HEK293T (cell line): ENCODE data around the gene SNAI1.
A peak's percentile ranks its signal among the peaks of the same experiment; 100 is the strongest.
"Not testable (repeated sequence)": the region's sequence is repeated elsewhere in the genome, so short reads cannot be mapped to it uniquely, and the experiment has no call there.

Source experiments
- CTCF ChIA-PET: fragments of 350-600 bp; formaldehyde crosslinking; extraction: SDS; loops from one replicate; lab custom pipeline; 2021; ENCODE audit warnings: antibody characterized with exemption, inconsistent platforms; lab: Yijun Ruan, JAX
- POLR2A ChIA-PET: fragments of 350-600 bp; formaldehyde crosslinking; extraction: SDS; loops from one replicate; lab custom pipeline; 2020; ENCODE audit warnings: antibody characterized with exemption, inconsistent platforms; lab: Yijun Ruan, JAX
- DNase-seq: peaks from one replicate; pipeline ENCODE4 v3.0.0; 2012; ENCODE audit warnings: mixed read lengths; ENCODE audit errors: extremely low spot score
- ARNT ChIP-seq: fragments of 450-650 bp; IDR thresholded peaks from 2 replicates; pipeline ENCODE4 v1.6.1; 2017; ENCODE audit warnings: mild to moderate bottlenecking
- BHLHE40 ChIP-seq: fragments of 450-650 bp; IDR thresholded peaks from 2 replicates; pipeline ENCODE4 v1.6.1; 2016; ENCODE audit warnings: mild to moderate bottlenecking, moderate library complexity, borderline replicate concordance
- CTBP1 ChIP-seq: fragments of 450-650 bp; IDR thresholded peaks from 2 replicates; pipeline ENCODE4 v1.6.1; 2016; ENCODE audit warnings: borderline replicate concordance
- ELF4 ChIP-seq: fragments of 450-650 bp; IDR thresholded peaks from 2 replicates; pipeline ENCODE4 v1.6.1; 2017; ENCODE audit warnings: antibody characterized with exemption
- FOXA1 ChIP-seq: fragments of 450-650 bp; IDR thresholded peaks from 2 replicates; pipeline ENCODE4 v1.6.1; 2016; ENCODE audit warnings: mild to moderate bottlenecking
- FOXK2 ChIP-seq: fragments of 450-650 bp; IDR thresholded peaks from 2 replicates; pipeline ENCODE4 v1.6.1; 2016; ENCODE audit warnings: mild to moderate bottlenecking
- FOXM1 ChIP-seq: fragments of 450-650 bp; IDR thresholded peaks from 2 replicates; pipeline ENCODE4 v1.6.1; 2017; ENCODE audit warnings: mild to moderate bottlenecking, borderline replicate concordance
- HDGF ChIP-seq: fragments of 450-650 bp; IDR thresholded peaks from 2 replicates; pipeline ENCODE4 v1.6.1; 2017; ENCODE audit warnings: antibody characterized with exemption, borderline replicate concordance
- L3MBTL2 ChIP-seq: fragments of 450-650 bp; conservative IDR thresholded peaks from 2 replicates; pipeline ENCODE4 v1.6.1; 2016; ENCODE audit warnings: mild to moderate bottlenecking
- LEF1 ChIP-seq: fragments of 450-650 bp; IDR thresholded peaks from 2 replicates; pipeline ENCODE4 v1.6.1; 2017; ENCODE audit warnings: mild to moderate bottlenecking, borderline replicate concordance
- NFRKB ChIP-seq: fragments of 450-650 bp; IDR thresholded peaks from 2 replicates; pipeline ENCODE4 v1.6.1; 2016; ENCODE audit warnings: mild to moderate bottlenecking, moderate library complexity
- PKNOX1 ChIP-seq: fragments of 450-650 bp; IDR thresholded peaks from 2 replicates; pipeline ENCODE4 v1.6.1; 2016
- SP1 ChIP-seq: fragments of 450-650 bp; IDR thresholded peaks from 2 replicates; pipeline ENCODE4 v1.6.1; 2017
- SUZ12 ChIP-seq: fragments of 450-650 bp; IDR thresholded peaks from 2 replicates; pipeline ENCODE4 v1.6.1; 2016; ENCODE audit warnings: mild to moderate bottlenecking
- TARDBP ChIP-seq: fragments of 450-650 bp; IDR thresholded peaks from 2 replicates; pipeline ENCODE4 v1.6.1; 2016
- ZNF384 ChIP-seq: fragments of 450-650 bp; IDR thresholded peaks from 2 replicates; pipeline ENCODE4 v1.6.1; 2016

SNAI1 gene

GRCh38 chr20:49990271-49990720 is 7.5 kb downstream of the SNAI1 start:
- ChIA-PET CTCF (interaction anchor here (0.7 kb wide), 1 partner anchor 9 kb away, joined by 3 read pairs; no protein-coding TSS in a partner anchor), POLR2A (no interaction called here)
- no peak for TF ChIP-seq CTBP1
- no peak for DNase-seq

- DNase-seq, result no peak
- TF ChIP-seq CTBP1 (no peak), PKNOX1 (no peak), FOXK2 (no peak), LEF1 (no peak), L3MBTL2 (no peak), FOXA1 (no peak), NFRKB (no peak), FOXM1 (no peak), ELF4 (no peak), TARDBP (no peak), ARNT (no peak), SUZ12 (no peak), BHLHE40 (no peak), ZNF384 (no peak), HDGF (no peak), SP1 (no peak)
- ChIA-PET POLR2A (no interaction called here), CTCF (interaction anchor here (2.1 kb wide), 1 partner anchor 78 kb away, joined by 8 read pairs; no protein-coding TSS in a partner anchor)
These were observed 10.5 kb downstream of the SNAI1 start for GRCh38 chr20:49993301-49993751.

- POLR2A ChIA-PET, result no interaction called here
- no peak for DNase-seq
- CTCF ChIA-PET, result interaction anchor here (0.6 kb wide), 1 partner anchor 12 kb away, joined by 4 read pairs; no protein-coding TSS in a partner anchor
- TF ChIP-seq FOXK2 (no peak), ARNT (no peak), PKNOX1 (no peak), SUZ12 (no peak), HDGF (no peak), BHLHE40 (no peak), SP1 (no peak), ELF4 (no peak), NFRKB (no peak), FOXA1 (no peak), FOXM1 (no peak), TARDBP (no peak), L3MBTL2 (no peak), LEF1 (no peak), CTBP1 (no peak)
These were observed 12.8 kb downstream of the SNAI1 start for GRCh38 chr20:49995586-49995985.

GRCh38 chr20:49998478-49999188 is 15.9 kb downstream of the SNAI1 start:
- POLR2A ChIA-PET, DNase-seq: not testable (repeated sequence)
- TF ChIP-seq ZNF384, result peak; percentile 64
- CTCF ChIA-PET, result interaction anchor here (0.6 kb wide), 1 partner anchor 85 kb away, joined by 3 read pairs; no protein-coding TSS in a partner anchor

GRCh38 chr20:49999329-49999728 is 16.5 kb downstream of the SNAI1 start:
- ChIA-PET CTCF (interaction anchor here (0.6 kb wide), 1 partner anchor 84 kb away, joined by 3 read pairs; no protein-coding TSS in a partner anchor), POLR2A (no interaction called here)
- no peak for DNase-seq
- TF ChIP-seq SP1 (no peak), CTBP1 (no peak), BHLHE40 (no peak), TARDBP (no peak), L3MBTL2 (no peak), PKNOX1 (no peak), SUZ12 (no peak), HDGF (no peak), FOXK2 (no peak), NFRKB (no peak), FOXA1 (no peak), FOXM1 (no peak), ZNF384 (no peak), ARNT (no peak), LEF1 (no peak), ELF4 (no peak)

GRCh38 chr20:50000548-50001222 is 17.9 kb downstream of the SNAI1 start:
- DNase-seq, POLR2A ChIA-PET: not testable (repeated sequence)
- CTCF ChIA-PET, result interaction anchor here (1.6 kb wide), 1 partner anchor 71 kb away, joined by 3 read pairs; no protein-coding TSS in a partner anchor
